WI38 (cell line): ENCODE results near the gene SCNN1A.

Experiments used
- H3K4me3 ChIP-seq: 2 replicates; pipeline ENCODE4 v1.5.1; 2011; ENCODE audit warnings: low read depth, mild to moderate bottlenecking, control low read depth, low read length
- CTCF ChIP-seq: IDR thresholded peaks from 2 replicates; pipeline ENCODE4 v1.5.1; 2012; ENCODE audit warnings: low read depth, mild to moderate bottlenecking, control low read depth, low read length

SCNN1A gene

GRCh38 chr12:6375269-6376078 lies at the start of gene SCNN1A:
Gene SCNN1A (minus strand): TSS chr12:6375563. CDS start chr12:6374783, 780 bp downstream.
- TF ChIP-seq CTCF: no peak
- H3K4me3 ChIP-seq: no peak within 1 kb of the TSS

GRCh38 chr12:6424866-6425265 lies 49.5 kb upstream of the SCNN1A start:
- H3K4me3 ChIP-seq: no peak overlapping the region
- no peak for TF ChIP-seq CTCF

- H3K4me3 ChIP-seq: no peak overlapping the region
- no peak for TF ChIP-seq CTCF
Observed at GRCh38 chr12:6424008-6424347, 48.6 kb upstream of the SCNN1A start.

- peak; percentile 68 for TF ChIP-seq CTCF
- H3K4me3 ChIP-seq: no peak overlapping the region
Observed at GRCh38 chr12:6423267-6424007, 48.1 kb upstream of the SCNN1A start.

GRCh38 chr12:6420364-6420763 lies 45.0 kb upstream of the SCNN1A start:
- no peak overlapping the region for H3K4me3 ChIP-seq
- TF ChIP-seq CTCF: no peak

GRCh38 chr12:6418796-6419195 lies 43.4 kb upstream of the SCNN1A start:
- H3K4me3 ChIP-seq: no peak overlapping the region
- TF ChIP-seq CTCF: no peak

GRCh38 chr12:6416596-6416995 lies 41.2 kb upstream of the SCNN1A start:
- H3K4me3 ChIP-seq: no peak overlapping the region
- TF ChIP-seq CTCF: no peak
